ENCODE data around the gene ZNF750. TPM values are rescaled to one million over a fixed set of nuclear protein-coding genes. Genes with fewer than 3 reads are reported as not detected.

Gene ZNF750
- total RNA-seq, 3 donors from 2014 or later, result not detected

DNA sequence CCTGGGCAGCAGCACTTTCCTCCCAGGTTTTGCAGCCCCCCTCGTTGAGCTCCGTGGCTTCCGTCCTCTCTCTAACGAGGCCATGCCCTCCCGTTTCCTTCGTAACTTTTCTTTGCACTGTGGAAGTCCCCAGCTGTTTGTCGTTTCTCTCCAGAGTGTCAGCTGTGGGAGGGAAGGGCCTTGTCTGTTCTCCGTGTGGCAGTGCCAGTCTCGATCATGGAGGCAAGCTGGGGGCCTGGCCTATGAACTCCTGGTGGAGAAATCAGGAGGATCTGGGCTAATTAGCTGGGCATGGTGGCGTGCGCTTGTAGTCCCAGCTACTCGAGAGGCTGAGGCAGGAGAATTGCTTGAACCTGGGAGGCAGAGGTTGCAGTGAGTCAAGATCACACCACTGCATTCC is 59.6 kb downstream of the ZNF750 start:
- TF ChIP-seq, protein P1, sequence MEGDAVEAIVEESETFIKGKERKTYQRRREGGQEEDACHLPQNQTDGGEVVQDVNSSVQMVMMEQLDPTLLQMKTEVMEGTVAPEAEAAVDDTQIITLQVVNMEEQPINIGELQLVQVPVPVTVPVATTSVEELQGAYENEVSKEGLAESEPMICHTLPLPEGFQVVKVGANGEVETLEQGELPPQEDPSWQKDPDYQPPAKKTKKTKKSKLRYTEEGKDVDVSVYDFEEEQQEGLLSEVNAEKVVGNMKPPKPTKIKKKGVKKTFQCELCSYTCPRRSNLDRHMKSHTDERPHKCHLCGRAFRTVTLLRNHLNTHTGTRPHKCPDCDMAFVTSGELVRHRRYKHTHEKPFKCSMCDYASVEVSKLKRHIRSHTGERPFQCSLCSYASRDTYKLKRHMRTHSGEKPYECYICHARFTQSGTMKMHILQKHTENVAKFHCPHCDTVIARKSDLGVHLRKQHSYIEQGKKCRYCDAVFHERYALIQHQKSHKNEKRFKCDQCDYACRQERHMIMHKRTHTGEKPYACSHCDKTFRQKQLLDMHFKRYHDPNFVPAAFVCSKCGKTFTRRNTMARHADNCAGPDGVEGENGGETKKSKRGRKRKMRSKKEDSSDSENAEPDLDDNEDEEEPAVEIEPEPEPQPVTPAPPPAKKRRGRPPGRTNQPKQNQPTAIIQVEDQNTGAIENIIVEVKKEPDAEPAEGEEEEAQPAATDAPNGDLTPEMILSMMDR (IDR thresholded peaks at IDR 0.05), result no peak
- ATAC-seq (no peak), DNase-seq (no peak)
- Histone ChIP-seq H3K9me3 (no peaks in the 10 kb centered on the region), H3K4me3 (no peak overlapping the region), H3K4me1 (ENCODE audit: low read depth) (peaks cover 5% of the 10 kb centered on the region), H3K36me3 (ENCODE audit: low read depth) (no peaks in the 10 kb centered on the region)
- intact Hi-C loops (cut with DNase I, micrococcal nuclease), result no loop called here

DNA sequence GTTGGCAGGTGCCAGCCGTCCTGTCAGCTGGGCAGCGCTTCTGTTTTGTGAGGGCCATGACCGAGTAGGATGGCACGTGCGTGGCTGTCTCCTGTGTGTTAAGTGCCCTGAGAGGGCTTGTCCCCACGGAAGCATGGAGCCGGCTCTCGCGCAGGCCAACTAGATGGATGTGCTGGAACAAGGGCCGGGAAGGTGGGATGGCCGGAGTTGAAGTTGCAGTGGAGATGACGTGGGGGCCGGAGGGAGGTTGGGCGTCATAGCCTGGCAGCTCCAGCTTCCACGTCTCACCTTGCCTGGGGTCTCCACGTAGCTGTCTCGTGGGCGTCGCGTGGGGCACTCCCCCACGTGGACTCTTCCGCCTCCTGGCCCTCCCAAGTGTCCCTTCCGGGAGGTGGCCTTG is 60.3 kb downstream of the ZNF750 start:
- DNase-seq, result no peak
- no peak for ATAC-seq
- Histone ChIP-seq H3K4me1 (ENCODE audit: low read depth) (peaks cover 5% of the 10 kb centered on the region), H3K9me3 (no peaks in the 10 kb centered on the region), H3K4me3 (no peak overlapping the region), H3K36me3 (ENCODE audit: low read depth) (no peaks in the 10 kb centered on the region)
- intact Hi-C loops (cut with DNase I, micrococcal nuclease), result no loop called here
- TF ChIP-seq, protein P1 (IDR thresholded peaks at IDR 0.05), result no peak

Other genes with a start within 250 kb of the ZNF750 start
- 10 to 100 TPM; 69.0 to 76.0 (median 74.4) TPM for gene WDR45B, start 191.6 kb downstream of the ZNF750 start, total RNA-seq
- 10 to 100 TPM; 21.0 to 52.4 (median 23.9) TPM for gene RAB40B, start 141.3 kb downstream of the ZNF750 start, total RNA-seq
- gene FN3KRP, start 123.3 kb downstream of the ZNF750 start, total RNA-seq, result 10 to 100 TPM; 30.8 to 36.1 (median 34.8) TPM
- gene FN3K, start 104.4 kb downstream of the ZNF750 start, total RNA-seq, result 10 to 100 TPM; 39.4 to 45.5 (median 40.8) TPM
- 10 to 100 TPM; 41.3 to 76.0 (median 55.4) TPM for gene TBCD, start 88.0 kb downstream of the ZNF750 start, total RNA-seq
- gene METRNL, start 239.6 kb upstream of the ZNF750 start, total RNA-seq, result 100 to 1,000 TPM in 2 of 3 donors, 10 to 100 TPM in 1; 78.6 to 134 (median 116) TPM

All from mucosa of descending colon (tissue), 3 donors.